ENCODE results near the gene TTI1.
A peak's percentile ranks its signal among the peaks of the same experiment; 100 is the strongest.

TTI1 gene

GRCh38 chr20:38033330-38034107 is at the start of gene TTI1, which contains the start of gene RPRD1B:
TSS of gene TTI1 (minus strand) at chr20:38033456. CDS start at chr20:38013816, 19,640 bp downstream.
TSS of gene RPRD1B (plus strand) at chr20:38033746. CDS start at chr20:38033948, 202 bp downstream.
- FAIRE-seq, result no peak

DNA sequence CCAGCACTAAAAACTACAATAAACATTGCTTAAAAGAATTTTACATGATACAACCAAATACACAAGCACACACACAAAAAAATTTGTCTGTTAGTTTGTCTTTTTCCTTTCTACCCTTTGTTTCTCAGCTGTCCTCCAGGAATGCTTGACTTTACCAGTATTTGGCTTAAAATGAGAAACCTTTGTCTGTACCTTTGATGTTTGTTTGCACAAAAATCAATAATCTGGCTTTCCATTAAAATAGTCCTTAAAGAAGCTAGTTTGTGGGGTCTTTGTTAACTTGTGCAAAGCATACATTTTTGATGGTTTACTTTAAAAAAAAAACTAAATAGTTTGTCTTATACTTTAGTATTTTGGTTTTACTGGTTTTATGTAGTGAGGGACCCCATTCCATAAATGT is 49.6 kb upstream of the TTI1 start:
- FAIRE-seq, result no peak

GRCh38 chr20:38081575-38081974 is 48.3 kb upstream of the TTI1 start:
- FAIRE-seq, result no peak

- FAIRE-seq, result no peak
These were observed 46.1 kb upstream of the TTI1 start for GRCh38 chr20:38079353-38079752.

DNA sequence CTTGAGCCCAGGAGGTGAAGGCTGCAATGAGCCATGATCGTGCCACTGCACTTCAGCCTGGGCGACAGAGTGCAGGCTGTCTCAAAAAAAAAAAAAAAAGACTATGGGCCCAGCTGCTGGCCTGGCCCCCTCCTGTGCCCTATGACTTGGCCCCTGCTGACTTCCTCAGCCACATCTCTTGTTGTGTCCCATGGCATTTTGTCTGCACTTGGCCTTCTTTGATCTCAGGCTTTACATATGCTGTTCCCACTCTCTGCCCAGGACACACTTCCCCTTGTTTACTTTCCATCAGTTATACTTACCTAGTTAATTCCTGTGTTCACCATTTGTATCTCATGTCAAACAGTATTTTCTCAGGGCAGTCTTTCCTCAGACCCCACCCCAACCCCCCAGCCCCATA is 44.8 kb upstream of the TTI1 start:
- FAIRE-seq, result no peak

- no peak for FAIRE-seq
These were observed 43.3 kb upstream of the TTI1 start for GRCh38 chr20:38076548-38076947.

DNA sequence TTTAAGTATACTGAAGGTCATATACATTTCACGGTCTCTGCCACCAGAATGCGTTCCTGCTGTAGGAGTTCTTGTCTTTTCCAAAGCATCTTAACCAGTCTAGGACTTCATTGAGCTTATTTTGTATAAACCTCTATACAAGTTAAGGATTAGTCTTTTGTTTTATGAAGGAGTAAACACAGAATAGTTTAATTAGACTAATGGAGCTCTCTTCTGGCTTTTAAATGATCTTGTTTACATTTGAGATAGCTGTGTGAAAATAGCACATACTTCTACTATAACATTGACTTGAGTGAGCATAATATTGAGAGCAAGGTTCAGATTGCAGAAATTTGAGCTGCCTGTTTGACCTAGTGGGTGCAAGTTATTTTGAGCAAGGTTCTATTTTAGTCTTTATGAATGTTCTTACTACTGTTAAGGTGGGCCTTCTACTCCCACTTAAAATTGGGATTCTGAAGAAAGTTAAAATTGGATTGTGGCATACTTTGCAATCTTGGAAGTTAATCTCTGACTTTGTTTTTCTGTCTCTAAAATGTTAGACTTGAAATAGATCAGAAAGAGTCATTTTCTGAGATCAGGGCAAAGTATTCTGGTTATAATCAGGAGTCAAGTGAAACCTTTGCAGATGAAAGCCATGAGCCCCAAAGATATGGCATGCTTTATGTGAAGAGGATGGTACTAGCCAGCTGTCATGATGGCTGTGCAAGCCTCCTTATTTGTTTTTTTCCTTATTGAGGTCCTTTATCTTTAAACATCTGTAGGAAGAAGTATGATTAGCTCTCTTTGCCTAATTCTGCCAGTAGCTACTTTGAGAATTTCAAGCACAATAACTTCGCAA is 42.1 kb upstream of the TTI1 start:
- no peak for FAIRE-seq

DNA sequence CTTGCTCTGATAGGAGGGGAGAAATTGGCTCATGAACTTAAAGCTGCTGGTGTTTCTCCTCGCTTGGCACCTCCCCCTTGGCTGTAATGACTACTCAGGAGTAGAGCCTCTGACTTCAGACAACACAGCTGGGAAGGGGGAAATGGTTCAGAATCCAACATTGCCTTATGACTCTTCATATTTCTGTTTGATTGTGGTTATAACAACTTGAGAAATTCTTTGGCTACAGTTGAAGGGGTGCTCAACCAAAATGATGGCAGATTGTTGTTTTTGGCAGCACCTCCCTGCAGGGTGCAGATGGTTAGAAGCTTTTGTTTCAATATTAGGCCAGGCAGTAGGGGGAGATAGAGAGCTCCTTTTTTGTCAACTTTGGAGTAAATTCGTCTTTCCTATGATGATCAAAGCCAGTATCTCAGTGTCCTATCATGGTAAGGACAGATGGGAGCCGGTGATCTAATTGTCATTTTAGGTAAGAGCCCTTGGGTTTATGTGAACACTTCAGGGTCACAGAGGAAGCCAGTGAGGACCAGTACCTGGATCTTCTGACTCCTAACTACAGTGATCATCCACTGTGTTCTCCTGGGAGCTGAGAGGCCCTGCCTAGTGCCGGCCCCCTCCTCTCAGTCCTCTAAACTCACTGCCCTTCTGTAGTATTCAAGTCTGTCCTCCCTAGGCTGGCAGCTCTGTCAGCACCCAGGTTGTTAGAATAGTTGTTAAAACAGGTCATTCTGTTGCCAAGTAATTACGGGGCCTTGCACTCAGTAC is 40.2 kb upstream of the TTI1 start:
- peak; percentile 40 for FAIRE-seq

- FAIRE-seq, result no peak
These were observed 39.6 kb upstream of the TTI1 start for GRCh38 chr20:38072898-38073297.

DNA sequence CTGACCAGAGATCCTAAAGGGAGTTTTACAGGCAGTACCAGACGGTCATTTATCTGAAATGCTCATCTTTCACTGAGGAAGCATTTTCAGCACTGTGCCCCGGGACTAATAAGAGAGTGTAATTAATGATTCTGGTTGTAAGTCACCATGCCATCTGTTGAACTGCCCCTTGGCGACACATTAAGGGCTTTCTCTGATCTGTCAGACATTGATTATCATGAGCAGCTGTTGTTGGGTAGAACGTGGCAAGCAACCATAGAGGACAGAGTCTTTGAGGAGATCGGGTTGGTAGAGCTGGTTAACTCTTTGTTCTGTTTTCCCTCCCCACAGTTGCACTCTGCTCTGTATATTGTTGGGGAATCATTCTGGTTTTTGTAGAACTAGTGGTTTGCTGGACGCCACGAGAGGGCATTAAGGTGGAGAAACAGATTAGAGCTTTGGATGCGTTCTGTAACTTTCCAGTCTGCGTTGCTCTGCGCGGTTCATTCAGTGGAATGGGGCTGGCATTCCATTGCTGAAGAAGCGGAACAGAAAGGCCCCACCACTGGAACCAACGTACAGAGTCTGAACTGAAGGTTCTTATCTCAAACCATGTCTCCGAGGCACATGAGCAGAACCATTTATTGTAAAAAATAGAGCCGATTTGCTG is 34.6 kb upstream of the TTI1 start:
- no peak for FAIRE-seq

- no peak for FAIRE-seq
These were observed 33.9 kb upstream of the TTI1 start for GRCh38 chr20:38066969-38067716.

GRCh38 chr20:38065764-38066375 is 32.6 kb upstream of the TTI1 start:
- FAIRE-seq, result no peak

DNA sequence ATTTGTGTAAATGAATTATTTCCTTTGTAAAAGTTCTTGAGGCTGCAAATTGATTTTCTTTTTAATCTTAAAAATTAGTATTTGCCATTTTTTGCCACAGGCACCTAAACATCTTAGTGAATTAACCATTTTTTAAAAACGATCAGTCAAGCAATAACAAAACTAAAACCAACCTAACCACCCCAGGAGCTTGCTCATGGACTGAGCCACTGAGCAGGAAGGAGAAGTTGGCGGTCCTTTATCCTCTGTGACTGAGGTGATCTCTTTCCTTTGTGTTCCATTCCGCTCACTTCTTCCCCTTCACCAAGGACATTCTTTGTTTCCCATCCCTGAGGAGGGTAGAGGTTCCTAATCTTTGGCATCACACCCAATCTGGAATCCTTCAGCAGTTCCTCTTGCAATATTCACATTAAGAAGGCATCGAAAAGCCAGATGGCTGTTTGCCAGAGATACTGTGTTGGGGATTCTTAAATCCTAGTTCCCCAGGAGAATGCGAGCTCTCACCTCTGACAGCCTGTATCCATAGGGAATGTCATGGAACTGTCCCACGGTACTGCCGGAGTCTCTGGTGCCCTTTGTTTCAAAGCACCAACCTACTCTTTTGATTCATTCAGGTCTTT is 30.8 kb upstream of the TTI1 start:
- no peak for FAIRE-seq

GRCh38 chr20:38062890-38063289 is 29.6 kb upstream of the TTI1 start:
- no peak for FAIRE-seq

GRCh38 chr20:38061109-38061508 is 27.9 kb upstream of the TTI1 start:
- no peak for FAIRE-seq

GRCh38 chr20:38060536-38060935 is 27.3 kb upstream of the TTI1 start:
- no peak for FAIRE-seq

GRCh38 chr20:38059832-38060231 is 26.6 kb upstream of the TTI1 start:
- FAIRE-seq, result no peak

DNA sequence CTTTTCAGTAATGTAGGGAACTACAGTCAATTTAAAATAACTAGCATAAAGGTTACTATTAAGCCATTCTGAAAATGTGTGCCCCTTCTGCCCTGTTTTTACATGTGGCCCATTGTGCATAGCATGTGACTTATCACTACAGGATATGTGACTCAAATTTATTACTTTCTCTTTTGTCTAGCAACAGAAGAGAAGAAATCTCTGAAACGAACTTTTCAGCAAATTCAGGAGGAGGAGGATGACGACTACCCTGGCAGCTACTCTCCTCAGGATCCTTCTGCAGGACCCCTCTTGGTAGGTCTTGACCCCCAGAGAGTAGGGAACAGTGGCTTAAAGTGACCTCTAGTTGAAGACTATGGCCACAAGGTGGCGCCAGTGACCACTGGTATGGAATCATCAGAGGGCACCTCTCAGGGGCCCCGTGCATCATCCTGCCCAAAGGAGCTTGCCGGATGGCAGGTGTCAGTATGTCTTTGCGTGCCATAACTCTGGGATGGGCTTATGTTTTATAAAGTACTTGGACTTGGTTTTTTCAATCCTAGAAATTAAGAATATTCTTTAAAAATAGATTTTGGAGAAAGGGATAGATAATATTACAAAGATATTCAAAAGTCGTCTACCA is 24.2 kb upstream of the TTI1 start:
- FAIRE-seq, result no peak

GRCh38 chr20:38055848-38056247 is 22.6 kb upstream of the TTI1 start:
- no peak for FAIRE-seq

GRCh38 chr20:38055294-38055693 is 22.0 kb upstream of the TTI1 start:
- no peak for FAIRE-seq

GRCh38 chr20:38054647-38055046 is 21.4 kb upstream of the TTI1 start:
- FAIRE-seq, result no peak

Data from A204.1 (cell line).